ENCODE measurements around the gene FRMD6.

Gene FRMD6

DNA sequence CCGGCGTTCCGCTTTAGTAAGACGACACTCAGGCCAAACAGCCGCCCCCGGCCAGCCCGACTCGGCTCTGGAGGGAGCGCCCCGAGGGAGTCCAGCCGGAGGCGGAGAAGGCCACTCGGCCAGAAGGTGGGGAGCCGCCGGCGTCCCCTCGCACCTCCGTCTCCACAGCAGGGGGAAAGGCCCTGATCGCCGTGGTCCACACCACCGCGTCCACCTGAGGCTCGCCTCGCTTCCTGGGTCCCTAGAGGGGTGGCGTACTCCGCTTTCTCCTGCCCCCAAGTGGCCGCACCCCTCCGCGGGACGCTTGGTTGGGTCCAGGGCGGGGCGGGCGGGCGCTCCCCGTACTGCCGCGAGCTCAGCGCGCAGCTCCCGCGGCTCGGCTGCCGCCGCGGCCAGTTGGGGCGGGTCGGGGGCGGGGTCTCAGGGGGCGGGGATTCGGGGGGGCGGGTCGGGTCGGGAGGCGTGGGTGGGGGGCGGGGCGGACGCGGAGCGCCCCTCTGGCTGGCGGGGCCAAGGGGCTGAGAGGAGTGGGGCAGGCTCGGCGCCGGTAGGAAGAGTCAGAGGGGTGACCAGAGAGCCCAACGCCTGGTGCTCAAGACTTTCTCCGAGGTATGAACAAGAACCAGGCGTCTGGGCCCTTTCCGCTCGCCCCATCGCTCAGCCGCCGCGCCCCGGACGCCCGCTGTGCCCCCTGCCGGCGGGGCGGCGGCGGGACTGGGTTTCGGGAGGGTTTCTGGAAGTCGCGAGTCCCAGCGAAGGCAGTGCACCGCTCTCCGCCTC, at the start of gene FRMD6:
FRMD6 (plus strand) TSS at position 523 of the 780 bp plus-strand sequence. CDS start 37,927 bp downstream, outside the sequence.
- DNase-seq (ENCODE audit: low read depth), result peak; percentile 65

DNA sequence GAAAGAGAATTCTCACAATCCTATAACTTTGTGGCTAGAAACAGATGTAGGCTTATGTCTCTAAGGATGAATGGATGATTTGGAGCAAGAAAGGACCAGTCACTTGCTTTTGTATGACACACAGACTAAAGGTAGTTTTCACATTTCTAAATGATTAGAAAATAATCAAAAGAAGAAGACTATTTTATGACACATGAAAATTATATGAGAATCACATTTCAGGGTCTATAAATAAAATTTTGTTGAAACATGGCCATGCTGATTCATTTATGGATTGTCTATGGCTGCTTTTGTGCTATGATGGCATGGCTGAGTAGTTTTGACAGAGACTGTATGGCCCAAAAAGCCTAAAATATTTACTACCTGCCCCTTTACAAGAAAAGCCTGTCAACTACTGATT, 49.4 kb upstream of the FRMD6 start:
- no peak for DNase-seq (ENCODE audit: low read depth)

GRCh38 chr14:51603495-51603894, 48.2 kb upstream of the FRMD6 start:
- no peak for DNase-seq (ENCODE audit: low read depth)

DNA sequence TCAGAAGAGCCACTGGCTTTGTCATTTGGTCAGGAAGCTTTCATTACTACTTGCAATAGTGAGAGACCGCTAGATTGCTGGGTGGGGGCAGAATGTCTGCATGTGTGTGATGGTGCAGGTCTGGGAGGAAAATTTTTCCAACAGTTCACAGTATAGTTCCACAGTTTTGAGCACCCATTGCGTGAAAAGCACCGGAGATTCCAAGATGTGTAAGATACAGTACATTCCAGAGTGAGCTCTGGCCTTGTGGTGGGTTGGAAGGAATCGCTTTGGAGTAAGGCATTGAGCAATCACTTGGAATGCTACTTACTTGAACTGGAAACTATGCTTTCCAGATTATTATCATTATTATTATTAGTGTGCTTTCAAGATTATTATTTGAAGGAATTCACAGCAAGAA, 47.6 kb upstream of the FRMD6 start:
- DNase-seq (ENCODE audit: low read depth), result no peak

DNA sequence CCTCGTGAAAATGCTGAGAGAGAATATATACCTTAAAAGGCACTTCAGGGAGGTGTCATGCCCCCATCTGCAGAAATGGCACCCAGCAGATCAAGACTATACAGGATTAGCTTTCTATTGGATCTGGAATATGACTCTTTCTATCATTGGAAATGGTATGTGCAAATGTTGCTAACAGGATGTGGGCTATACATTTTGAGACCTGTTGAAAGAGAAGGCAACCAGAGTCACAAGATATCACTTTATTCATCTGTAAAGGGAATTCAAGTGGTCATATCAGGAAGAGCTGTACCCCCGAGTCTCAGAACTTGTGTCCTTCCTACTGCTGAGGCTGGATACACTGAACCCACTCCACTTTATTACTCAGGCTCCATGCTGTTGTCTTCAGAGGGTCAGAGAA, 46.1 kb upstream of the FRMD6 start:
- no peak for DNase-seq (ENCODE audit: low read depth)

DNA sequence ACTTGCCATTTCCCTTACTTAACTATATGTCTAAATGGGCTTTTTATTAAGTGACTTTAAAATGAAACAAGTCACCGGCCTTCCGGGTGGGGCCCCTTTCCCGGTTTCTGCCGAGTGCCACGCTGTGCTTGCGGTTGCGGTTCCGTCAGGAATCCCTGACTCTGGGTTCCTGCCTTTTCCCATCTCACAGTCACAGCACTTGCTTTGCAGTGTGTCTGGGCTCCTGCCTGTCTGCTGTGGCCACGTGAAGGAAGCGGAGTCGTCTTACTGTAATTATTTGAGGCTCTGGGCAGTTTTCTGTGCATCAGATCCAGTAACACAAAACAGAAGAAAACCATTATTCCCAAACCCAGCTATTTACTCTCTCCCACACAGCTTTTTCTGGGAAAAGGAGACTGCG, 44.0 kb upstream of the FRMD6 start:
- DNase-seq (ENCODE audit: low read depth), result no peak

GRCh38 chr14:51609251-51609954, 42.3 kb upstream of the FRMD6 start:
- no peak for DNase-seq (ENCODE audit: low read depth)

- no peak for DNase-seq (ENCODE audit: low read depth)
Measured at GRCh38 chr14:51609955-51610283, 41.8 kb upstream of the FRMD6 start.

DNA sequence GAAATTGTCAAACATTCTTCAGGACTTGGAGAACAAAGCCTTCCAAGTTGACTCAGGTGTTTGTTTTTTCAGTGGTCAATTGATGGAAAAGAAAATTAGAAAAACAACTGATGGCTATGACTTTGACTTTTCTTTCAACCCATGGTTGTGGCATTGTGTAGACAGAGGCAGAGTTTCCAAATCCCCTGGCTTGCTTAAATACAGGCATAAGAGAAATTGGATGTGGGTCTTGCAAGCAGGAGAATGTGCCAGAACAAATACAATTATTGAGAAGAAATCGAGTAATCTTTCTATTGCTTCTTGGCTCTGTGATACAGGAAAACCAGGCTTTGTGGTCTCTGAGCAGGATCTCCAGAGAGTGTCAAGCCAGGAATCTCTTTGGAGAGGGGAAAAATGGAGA, 40.9 kb upstream of the FRMD6 start:
- no peak for DNase-seq (ENCODE audit: low read depth)

DNA sequence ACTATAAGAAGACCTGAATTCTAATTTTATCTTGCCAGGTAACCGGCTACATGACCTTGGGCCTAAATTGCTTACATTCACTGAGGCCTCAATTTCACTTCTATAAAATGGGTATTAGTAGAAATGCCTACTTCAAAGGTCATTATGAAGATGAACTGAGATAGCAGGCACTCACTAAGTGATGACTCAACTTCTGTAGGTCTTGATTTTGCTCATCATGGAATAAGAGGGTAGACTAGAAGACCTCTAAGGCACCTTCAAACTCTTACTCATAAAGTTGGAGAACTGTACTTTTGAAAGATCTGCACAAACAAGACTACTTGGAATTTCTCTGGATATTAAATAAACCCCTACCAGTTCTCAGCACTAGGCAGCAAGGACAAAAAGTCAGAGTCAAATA, 39.3 kb upstream of the FRMD6 start:
- no peak for DNase-seq (ENCODE audit: low read depth)

DNA sequence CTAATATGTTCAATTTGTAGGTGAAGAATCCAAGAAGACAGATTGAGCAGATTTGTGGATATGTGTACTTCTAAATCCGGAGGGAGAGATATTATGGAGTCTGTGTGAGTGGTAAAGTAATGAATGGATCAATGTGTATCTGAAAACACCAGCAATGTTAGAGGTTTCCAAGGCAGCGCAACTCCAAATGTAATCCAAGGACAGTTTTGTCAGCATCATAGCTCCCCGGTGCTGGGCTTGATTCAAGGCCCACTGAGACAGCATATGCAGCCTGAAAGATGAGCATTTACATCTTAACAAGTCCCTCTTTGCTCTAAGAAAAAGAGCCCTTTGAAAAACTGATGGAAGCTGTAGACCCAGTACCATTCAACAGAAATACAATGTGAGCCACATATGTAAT, 38.3 kb upstream of the FRMD6 start:
- no peak for DNase-seq (ENCODE audit: low read depth)

DNA sequence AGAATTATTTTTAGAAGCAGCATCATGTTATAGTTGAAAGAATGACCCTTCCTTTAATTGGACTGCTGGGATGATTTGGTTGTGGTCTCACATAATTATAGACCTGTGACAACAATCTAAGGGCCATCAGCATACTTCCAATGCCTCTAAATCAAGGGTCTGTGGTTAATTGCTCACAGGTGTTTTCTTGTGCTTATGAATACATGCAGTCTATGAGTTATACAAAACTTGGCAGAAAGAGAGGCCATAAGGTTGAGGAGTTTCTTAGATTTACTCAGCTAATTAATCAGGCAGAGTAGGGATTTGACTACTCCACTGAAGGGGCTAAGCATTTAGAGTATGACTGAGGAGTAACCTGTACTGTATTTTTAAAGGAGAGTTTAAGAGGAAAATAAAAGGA, 37.0 kb upstream of the FRMD6 start:
- DNase-seq (ENCODE audit: low read depth), result no peak

DNA sequence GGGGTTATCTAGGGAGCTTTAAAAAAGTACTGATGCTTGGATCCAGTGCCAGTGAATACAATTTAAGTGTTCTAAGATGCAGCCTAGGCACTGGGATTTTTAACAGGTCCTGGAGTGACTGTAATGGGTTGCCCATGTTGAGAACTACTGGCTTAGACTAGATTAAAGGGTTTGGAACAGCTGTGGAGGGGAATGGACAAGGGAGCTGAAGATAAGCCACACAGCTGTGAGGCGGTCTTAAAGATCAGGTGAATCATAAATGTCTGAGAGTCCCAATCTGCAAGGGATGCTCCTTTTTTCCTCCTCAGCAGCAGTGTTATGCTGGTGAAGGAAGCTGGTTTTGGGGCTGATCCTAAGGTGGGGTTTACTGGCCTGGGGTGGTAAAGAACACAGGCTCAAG, 35.5 kb upstream of the FRMD6 start:
- DNase-seq (ENCODE audit: low read depth), result no peak

GRCh38 chr14:51616724-51617409, 34.8 kb upstream of the FRMD6 start:
- DNase-seq (ENCODE audit: low read depth), result no peak

GRCh38 chr14:51619561-51619960, 32.1 kb upstream of the FRMD6 start:
- DNase-seq (ENCODE audit: low read depth), result no peak

DNA sequence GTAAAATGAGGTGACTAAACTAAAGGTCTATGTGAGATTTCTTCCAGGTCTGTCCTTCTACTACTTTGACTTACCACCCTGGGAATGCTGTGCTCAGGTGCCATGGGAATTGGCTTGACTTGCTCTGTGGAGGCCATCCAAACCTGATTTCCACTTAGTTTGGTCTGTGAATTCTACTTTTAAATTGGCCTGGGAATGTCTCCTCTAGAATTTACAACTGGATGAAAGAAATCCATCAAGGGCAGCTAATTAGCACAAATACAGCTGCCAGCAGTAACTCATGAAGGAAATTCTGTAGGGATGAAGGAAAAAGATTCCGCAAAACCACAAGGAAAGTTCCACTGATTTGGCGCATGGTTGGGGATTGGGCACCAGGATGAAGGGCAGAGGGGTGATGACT, 31.7 kb upstream of the FRMD6 start:
- DNase-seq (ENCODE audit: low read depth), result no peak

- no peak for DNase-seq (ENCODE audit: low read depth)
Measured at GRCh38 chr14:51621654-51622053, 30.1 kb upstream of the FRMD6 start.

DNA sequence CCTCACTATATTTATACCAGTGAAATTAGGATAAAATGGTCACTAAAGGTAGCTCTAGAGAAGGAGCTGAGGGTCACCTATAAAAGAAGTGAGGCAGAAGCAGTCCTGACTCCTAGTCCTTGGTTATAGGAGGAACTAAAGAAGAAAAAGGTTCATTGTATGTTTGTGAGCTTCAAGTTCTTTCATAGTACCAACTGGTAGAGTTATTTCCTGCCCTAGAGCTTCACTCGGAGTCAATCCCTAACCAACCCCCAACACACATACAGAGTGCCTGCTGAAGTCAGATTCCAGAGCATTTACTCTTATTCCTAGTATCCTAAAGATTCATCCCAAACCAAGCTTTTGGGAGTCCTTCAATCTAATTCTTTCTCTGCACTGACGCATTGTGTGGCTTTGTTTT, 29.3 kb upstream of the FRMD6 start:
- no peak for DNase-seq (ENCODE audit: low read depth)

- no peak for DNase-seq (ENCODE audit: low read depth)
Measured at GRCh38 chr14:51624955-51625569, 26.6 kb upstream of the FRMD6 start.

GRCh38 chr14:51626185-51626584, 25.5 kb upstream of the FRMD6 start:
- DNase-seq (ENCODE audit: low read depth), result no peak

GRCh38 chr14:51626788-51627187, 24.9 kb upstream of the FRMD6 start:
- no peak for DNase-seq (ENCODE audit: low read depth)

DNA sequence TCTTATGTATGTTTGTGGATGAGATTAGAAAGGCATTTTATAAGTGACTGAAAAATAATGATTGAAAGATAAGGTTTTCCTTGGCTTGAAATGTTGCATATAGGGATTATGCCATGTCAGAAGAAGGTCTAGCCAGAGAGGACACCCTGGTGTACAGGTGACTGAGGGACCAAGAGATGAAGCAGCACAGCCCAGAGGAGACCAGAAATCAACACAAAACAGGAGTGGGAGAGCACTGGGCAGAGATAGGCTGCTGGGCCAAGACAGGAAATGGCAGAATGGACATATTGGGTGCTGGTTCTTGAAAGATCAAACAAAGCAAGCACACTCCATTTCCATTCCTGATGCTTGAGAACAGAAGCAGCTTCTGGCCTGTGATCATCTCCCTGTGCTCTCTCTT, 24.4 kb upstream of the FRMD6 start:
- no peak for DNase-seq (ENCODE audit: low read depth)

- DNase-seq (ENCODE audit: low read depth), result no peak
Measured at GRCh38 chr14:51628238-51628637, 23.5 kb upstream of the FRMD6 start.

Data from activated T-helper 9 cell treated with anti-CD3 and anti-CD28 coated beads, Interleukin-2, amount 50 U/mL, for 16 hours (primary cell).